AG10803 (cell line): ENCODE measurements around the gene MLC1.

Experiments
- DNase-seq: peaks from one replicate; pipeline ENCODE4 v3.0.0; 2010; ENCODE audit warnings: low read depth
- H3K4me3 ChIP-seq: 2 replicates; pipeline ENCODE4 v1.5.1; 2011; ENCODE audit warnings: mild to moderate bottlenecking, low read length, control low read depth
- TF ChIP-seq, protein P1 (sequence below): conservative IDR thresholded peaks from 2 replicates; pipeline ENCODE4 v1.5.1; 2011; ENCODE audit warnings: mild to moderate bottlenecking, low read length, control low read depth, inconsistent platforms

Gene MLC1

DNA sequence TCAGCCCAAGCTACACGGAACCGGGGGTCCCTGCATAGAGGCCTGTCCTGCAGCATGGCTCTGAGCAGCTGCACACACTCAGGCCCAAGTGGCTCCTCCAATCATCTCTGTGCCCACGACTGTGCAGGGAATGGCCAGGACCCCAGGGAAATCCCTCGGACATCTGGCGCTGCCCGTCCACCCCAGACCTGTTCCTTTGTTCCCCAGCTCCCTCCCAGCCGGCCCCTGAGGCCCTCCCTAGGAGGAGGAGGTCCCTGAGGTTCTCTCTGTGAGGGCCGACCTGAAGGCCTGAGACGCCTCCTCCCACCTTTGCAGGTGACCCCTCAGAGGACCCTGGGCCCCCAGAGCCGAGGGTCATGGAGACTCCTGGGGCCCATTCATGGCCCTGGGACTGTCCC, 1.1 kb downstream of the MLC1 start:
- no peak overlapping the region for H3K4me3 ChIP-seq
- DNase-seq = no peak
- TF ChIP-seq, protein P1, sequence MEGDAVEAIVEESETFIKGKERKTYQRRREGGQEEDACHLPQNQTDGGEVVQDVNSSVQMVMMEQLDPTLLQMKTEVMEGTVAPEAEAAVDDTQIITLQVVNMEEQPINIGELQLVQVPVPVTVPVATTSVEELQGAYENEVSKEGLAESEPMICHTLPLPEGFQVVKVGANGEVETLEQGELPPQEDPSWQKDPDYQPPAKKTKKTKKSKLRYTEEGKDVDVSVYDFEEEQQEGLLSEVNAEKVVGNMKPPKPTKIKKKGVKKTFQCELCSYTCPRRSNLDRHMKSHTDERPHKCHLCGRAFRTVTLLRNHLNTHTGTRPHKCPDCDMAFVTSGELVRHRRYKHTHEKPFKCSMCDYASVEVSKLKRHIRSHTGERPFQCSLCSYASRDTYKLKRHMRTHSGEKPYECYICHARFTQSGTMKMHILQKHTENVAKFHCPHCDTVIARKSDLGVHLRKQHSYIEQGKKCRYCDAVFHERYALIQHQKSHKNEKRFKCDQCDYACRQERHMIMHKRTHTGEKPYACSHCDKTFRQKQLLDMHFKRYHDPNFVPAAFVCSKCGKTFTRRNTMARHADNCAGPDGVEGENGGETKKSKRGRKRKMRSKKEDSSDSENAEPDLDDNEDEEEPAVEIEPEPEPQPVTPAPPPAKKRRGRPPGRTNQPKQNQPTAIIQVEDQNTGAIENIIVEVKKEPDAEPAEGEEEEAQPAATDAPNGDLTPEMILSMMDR = no peak

DNA sequence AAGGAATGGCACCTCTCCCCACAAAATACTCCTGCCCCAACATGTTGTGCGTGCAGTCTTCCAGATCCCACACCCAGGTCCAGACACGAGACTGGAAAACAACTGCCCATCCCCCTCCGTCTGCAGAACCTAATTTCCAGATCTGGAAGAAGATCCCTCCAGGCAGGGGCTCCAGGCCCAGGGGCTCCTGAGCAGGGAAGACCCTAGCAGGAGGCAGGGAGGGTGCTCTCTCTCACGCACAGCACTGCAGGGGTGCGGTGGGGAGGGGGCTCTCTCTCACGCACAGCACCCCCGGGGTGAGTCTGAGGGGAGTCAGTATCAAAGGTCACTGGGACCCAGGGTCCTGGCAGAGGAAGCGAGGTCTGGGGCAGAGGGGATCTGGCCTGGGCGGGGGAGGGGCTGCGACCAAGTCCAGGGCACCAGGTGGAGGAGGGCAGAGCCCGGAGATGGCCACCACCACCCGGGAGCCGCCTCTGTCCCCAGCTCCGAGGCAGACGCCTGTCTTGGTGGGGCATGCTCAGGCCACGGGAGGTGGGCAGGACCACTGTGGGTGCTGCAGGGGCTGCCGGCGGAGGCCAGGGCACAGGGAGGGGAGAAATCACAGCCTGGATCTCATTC, 1.7 kb downstream of the MLC1 start:
- TF ChIP-seq, protein P1 = no peak
- no peak for DNase-seq
- no peak overlapping the region for H3K4me3 ChIP-seq

- TF ChIP-seq, protein P1 = no peak
- no peak overlapping the region for H3K4me3 ChIP-seq
- no peak for DNase-seq
These were observed 2.2 kb downstream of the MLC1 start for GRCh38 chr22:50082961-50083461.

DNA sequence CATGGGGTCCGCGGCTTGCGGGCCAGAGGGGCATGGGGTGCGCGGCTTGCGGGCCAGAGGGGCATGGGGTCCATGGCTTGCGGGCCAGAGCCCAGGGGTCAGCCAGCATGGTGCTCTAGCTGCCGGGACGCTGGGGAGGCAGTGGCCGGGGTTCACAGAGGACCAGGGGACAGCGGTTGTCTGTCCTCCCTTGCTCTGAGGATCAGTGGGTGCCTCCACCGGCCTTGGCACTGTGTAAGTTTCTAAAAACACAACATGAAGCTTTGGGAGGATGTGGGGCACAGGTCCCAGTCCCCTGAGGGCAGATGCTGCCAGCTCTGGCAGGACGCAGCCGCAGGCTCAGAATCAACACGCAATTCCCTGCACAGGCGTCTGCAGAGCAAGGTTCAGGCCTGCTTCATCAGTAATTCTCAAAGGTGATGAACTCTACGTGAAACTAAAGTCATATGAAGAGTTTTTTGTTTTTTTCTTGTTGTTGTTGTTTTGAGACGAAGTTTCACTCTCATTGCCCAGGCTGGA, 3.0 kb downstream of the MLC1 start:
- TF ChIP-seq, protein P1 = no peak
- no peak overlapping the region for H3K4me3 ChIP-seq
- DNase-seq = no peak

GRCh38 chr22:50081426-50082196, 3.6 kb downstream of the MLC1 start:
- TF ChIP-seq, protein P1 = no peak
- H3K4me3 ChIP-seq = no peak overlapping the region
- DNase-seq = no peak

GRCh38 chr22:50080077-50080465, 5.2 kb downstream of the MLC1 start:
- no peak overlapping the region for H3K4me3 ChIP-seq
- TF ChIP-seq, protein P1 = no peak
- no peak for DNase-seq

DNA sequence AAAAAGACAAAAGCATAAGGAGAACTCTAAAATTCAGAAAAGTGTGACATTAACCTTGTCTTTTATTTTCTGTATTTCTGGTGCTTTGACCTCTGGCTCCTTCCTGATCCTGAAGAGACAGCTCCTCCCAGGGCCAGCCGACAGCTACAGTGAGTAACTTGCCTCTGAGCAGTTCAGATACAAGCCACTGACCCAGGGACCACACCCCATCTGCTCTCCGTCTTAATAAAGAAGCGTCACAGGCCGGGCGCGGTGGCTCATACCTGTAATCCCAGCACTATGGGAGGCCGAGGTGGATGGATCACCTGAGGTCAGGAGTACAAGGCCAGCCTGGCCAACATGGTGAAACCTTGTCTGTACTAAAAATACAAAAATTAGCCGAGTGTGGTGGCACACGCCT, 6.5 kb downstream of the MLC1 start:
- TF ChIP-seq, protein P1 = no peak
- DNase-seq = no peak
- H3K4me3 ChIP-seq = no peak overlapping the region
